Transverse colon (tissue), 4 donors: ENCODE data around the gene CAVIN2. TPM values are rescaled to one million over a fixed set of nuclear protein-coding genes. Genes with fewer than 3 reads are reported as not detected.

Experiments
- DNase-seq: peaks from one replicate; pipeline ENCODE4 v3.0.0-alpha.2; 2019
- H3K27ac ChIP-seq, 4 donors: fragments of 200-600 bp; sonication (generic); 2 replicates each; pipeline ENCODE4 v1.5.1; 2016 to 2018; ENCODE audit warnings: inconsistent platforms in 4 of 4
- H3K27me3 ChIP-seq: fragments of 200-600 bp; sonication (generic); 2 replicates; pipeline ENCODE4 v1.5.1; 2017; ENCODE audit warnings: inconsistent platforms
- H3K36me3 ChIP-seq, 4 donors: fragments of 200-600 bp; sonication (generic); 2 replicates each; pipeline ENCODE4 v1.5.1; 2017 to 2019; ENCODE audit warnings: inconsistent platforms in 4 of 4
- H3K4me1 ChIP-seq, 4 donors: fragments of 200-600 bp; sonication (generic); 2 replicates each; pipeline ENCODE4 v1.5.1; 2017 to 2020; ENCODE audit warnings: inconsistent platforms in 4 of 4
- H3K4me3 ChIP-seq, 4 donors: fragments of 200-600 bp; sonication (generic); 1 replicate in 1 of 4; 2 replicates in 3 of 4; pipeline versions ENCODE4 v1.5.1 to v1.6.1; 2017 to 2019; ENCODE audit warnings: inconsistent platforms in 4 of 4
- H3K9me3 ChIP-seq, 2 donors: fragments of 200-600 bp; sonication (generic); 2 replicates each; pipeline ENCODE4 v1.5.1; 2017 to 2019; ENCODE audit warnings: inconsistent platforms in 2 of 2
- CTCF ChIP-seq, 5 experiments: fragments of 200-600 bp in 3 of 5; fragments of 450-650 bp in 2 of 5; sonication (generic) in 3 of 5; IDR thresholded peaks; 1 replicate in 2 of 5; 2 replicates in 3 of 5; pipeline ENCODE4 v1.5.1; 2016 to 2017; ENCODE audit warnings: antibody characterized with exemption in 5 of 5, inconsistent platforms in 3 of 5, mild to moderate bottlenecking in 2 of 5, moderate library complexity in 1 of 5
- EP300 ChIP-seq: sonication (generic); formaldehyde crosslinking; IDR thresholded peaks from one replicate; pipeline ENCODE4 v1.6.1; 2017; ENCODE audit warnings: antibody characterized with exemption, low read depth
- POLR2A ChIP-seq: fragments of 450-650 bp; IDR thresholded peaks from one replicate; pipeline ENCODE4 v1.6.1; 2016; ENCODE audit warnings: antibody characterized with exemption, mild to moderate bottlenecking, moderate library complexity
- POLR2AphosphoS5 ChIP-seq, 3 donors: sonication (generic); formaldehyde crosslinking; IDR thresholded peaks; one replicate each; pipeline ENCODE4 v1.6.1; 2016; ENCODE audit warnings: antibody characterized with exemption in 3 of 3
- WGBS, 2 donors: methylation state at CpG; one replicate each; pipeline ENCODE4 v1.1.5; 2018; ENCODE audit warnings: low coverage in 1 of 2; 5-methylcytosine and 5-hydroxymethylcytosine counted together
- in situ Hi-C, 4 donors: fragments of 200-750 bp; cut with MboI; loops; one replicate each; pipeline versions ENCODE4 v1.15.0 to v1.15.1; 2017; ENCODE audit warnings: low sequenced_read_pairs in 3 of 4, low pct_ligation_motif_present in 1 of 4, low pct_unique_long_range_greater_than_20kb in 1 of 4
- intact Hi-C: fragments of 100-400 bp; cut with DNase I; formaldehyde crosslinking; loops from one replicate; pipeline ENCODE4 v1.15.1; 2023; ENCODE audit warnings: low total_unique reads
- total RNA-seq, 4 donors: library from RNA; depleted of rRNA; stranded (reverse); fragments of >200 nt; gene quantifications; one replicate each; pipeline ENCODE4 v1.1.0, GENCODE V29; 2016

The CAVIN2 gene
- total RNA-seq: 10 to 100 TPM; 21.3 to 59.3 (median 25.0) TPM

- WGBS, 2 donors: 58% methylated on average over 30 of the region's 31 CpGs; no CpG with 5 or more reads in 1 of the 2 donors
- in situ Hi-C loops: no loop called here
Observed at GRCh38 chr2:191846515-191847476, at the start of gene CAVIN2. CAVIN2 (minus strand) TSS chr2:191847088; CDS start chr2:191846925, 163 bp downstream.

GRCh38 chr2:191895743-191896142 is 48.9 kb upstream of the CAVIN2 start:
- Histone ChIP-seq H3K27ac (no peak overlapping the region), H3K36me3 (no peaks in the 10 kb centered on the region), H3K4me3 (no peak overlapping the region), H3K9me3 (no peaks in the 10 kb centered on the region), H3K4me1 (no peaks in the 10 kb centered on the region), H3K27me3 (no peaks in the 10 kb centered on the region)
- WGBS, 2 donors: 59 to 69% methylated on average over 2 of the region's 2 CpGs
- in situ Hi-C loops (no loop called here), intact Hi-C loops (no loop called here)
- DNase-seq: no peak
- TF ChIP-seq CTCF (IDR thresholded peaks at IDR 0.05): no peak
- TF ChIP-seq POLR2AphosphoS5 (IDR thresholded peaks at IDR 0.05): no peak
- no peak for TF ChIP-seq EP300
- TF ChIP-seq POLR2A: no peak

More at GRCh38 chr2:191846515-191847476, at the start of gene CAVIN2:
- H3K27me3 ChIP-seq: no peaks in the 10 kb centered on the region
- H3K9me3 ChIP-seq: no peaks in the 10 kb centered on the region
- no peaks in the 10 kb centered on the region for H3K36me3 ChIP-seq
- DNase-seq: peak; percentile 50
- peak within 1 kb of the TSS; percentile 24 to 53 (median 38) for H3K4me3 ChIP-seq
- H3K27ac ChIP-seq: peak within 1 kb of the TSS; percentile 81 to 91 (median 85)
- intact Hi-C loops: no loop called here
- peak; percentile 59 for TF ChIP-seq POLR2A
- peak in 1 of 5 experiments; percentile 5 for TF ChIP-seq CTCF (IDR thresholded peaks at IDR 0.05)
- TF ChIP-seq EP300: no peak
- TF ChIP-seq POLR2AphosphoS5 (IDR thresholded peaks at IDR 0.05): peak; percentile 59 to 65 (median 61)
- H3K4me1 ChIP-seq: peaks cover 0 to 20% (median 10%) of the 10 kb centered on the region in 4 donors

GRCh38 chr2:191895195-191895594 is 48.3 kb upstream of the CAVIN2 start:
- no peak for DNase-seq
- intact Hi-C loops: no loop called here
- 91 to 100% methylated on average over 3 to 4 of the region's 4 CpGs for WGBS, 2 donors
- no peaks in the 10 kb centered on the region for H3K4me1 ChIP-seq
- TF ChIP-seq POLR2AphosphoS5 (IDR thresholded peaks at IDR 0.05) (no peak), CTCF (IDR thresholded peaks at IDR 0.05) (no peak), POLR2A (no peak), EP300 (no peak)
- no peak overlapping the region for H3K27ac ChIP-seq
- in situ Hi-C loops: no loop called here
- no peaks in the 10 kb centered on the region for H3K9me3 ChIP-seq
- H3K36me3 ChIP-seq: no peaks in the 10 kb centered on the region
- H3K27me3 ChIP-seq: no peaks in the 10 kb centered on the region
- H3K4me3 ChIP-seq: no peak overlapping the region

- Histone ChIP-seq H3K27ac (no peak overlapping the region), H3K27me3 (no peaks in the 10 kb centered on the region), H3K4me3 (no peak overlapping the region), H3K36me3 (no peaks in the 10 kb centered on the region), H3K4me1 (no peaks in the 10 kb centered on the region), H3K9me3 (no peaks in the 10 kb centered on the region)
- no peak for TF ChIP-seq CTCF (IDR thresholded peaks at IDR 0.05)
- no peak for TF ChIP-seq POLR2A
- TF ChIP-seq POLR2AphosphoS5 (IDR thresholded peaks at IDR 0.05): no peak
- no peak for TF ChIP-seq EP300
- DNase-seq: no peak
- WGBS, 2 donors: 43 to 47% methylated on average over 2 to 3 of the region's 3 CpGs
- in situ Hi-C loops (no loop called here), intact Hi-C loops (no loop called here)
Observed at GRCh38 chr2:191894681-191895147, 47.8 kb upstream of the CAVIN2 start.
